ENCODE data around the gene DPP9.

DNA sequence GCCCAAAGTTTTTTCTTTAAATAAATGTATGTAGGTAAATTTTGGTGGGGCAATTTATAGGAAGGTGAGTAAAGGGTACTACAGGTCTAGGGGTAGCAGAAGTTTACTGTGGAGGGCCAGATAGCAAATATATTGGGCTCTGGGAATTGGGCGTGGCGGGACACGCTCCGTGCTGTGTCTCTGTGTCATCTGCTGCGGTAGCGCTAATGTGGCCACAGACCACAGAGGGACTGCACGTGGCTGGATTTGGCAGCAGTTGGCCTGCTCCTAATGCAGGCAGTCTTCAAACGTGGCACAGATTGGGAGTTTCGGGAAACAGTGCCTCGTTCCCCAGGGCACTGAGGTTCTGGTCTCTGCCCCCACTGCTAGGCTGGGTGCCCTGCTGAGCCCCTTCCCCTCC is 36.9 kb downstream of the DPP9 start:
- no peak for TF ChIP-seq EZH2phosphoT487 (IDR thresholded peaks at IDR 0.05; ENCODE audit: borderline replicate concordance, low read length)
- TF ChIP-seq, protein P1, sequence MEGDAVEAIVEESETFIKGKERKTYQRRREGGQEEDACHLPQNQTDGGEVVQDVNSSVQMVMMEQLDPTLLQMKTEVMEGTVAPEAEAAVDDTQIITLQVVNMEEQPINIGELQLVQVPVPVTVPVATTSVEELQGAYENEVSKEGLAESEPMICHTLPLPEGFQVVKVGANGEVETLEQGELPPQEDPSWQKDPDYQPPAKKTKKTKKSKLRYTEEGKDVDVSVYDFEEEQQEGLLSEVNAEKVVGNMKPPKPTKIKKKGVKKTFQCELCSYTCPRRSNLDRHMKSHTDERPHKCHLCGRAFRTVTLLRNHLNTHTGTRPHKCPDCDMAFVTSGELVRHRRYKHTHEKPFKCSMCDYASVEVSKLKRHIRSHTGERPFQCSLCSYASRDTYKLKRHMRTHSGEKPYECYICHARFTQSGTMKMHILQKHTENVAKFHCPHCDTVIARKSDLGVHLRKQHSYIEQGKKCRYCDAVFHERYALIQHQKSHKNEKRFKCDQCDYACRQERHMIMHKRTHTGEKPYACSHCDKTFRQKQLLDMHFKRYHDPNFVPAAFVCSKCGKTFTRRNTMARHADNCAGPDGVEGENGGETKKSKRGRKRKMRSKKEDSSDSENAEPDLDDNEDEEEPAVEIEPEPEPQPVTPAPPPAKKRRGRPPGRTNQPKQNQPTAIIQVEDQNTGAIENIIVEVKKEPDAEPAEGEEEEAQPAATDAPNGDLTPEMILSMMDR (IDR thresholded peaks at IDR 0.05; ENCODE audit: low read depth, low read length, poor library complexity, severe bottlenecking): no peak

Measured in DOHH2 (cell line).